ENCODE results near the gene SNRK. TPM values are rescaled to one million over a fixed set of nuclear protein-coding genes. Genes with fewer than 3 reads are reported as not detected.

Gene SNRK
- total RNA-seq, 1 donor = 21.2 TPM

DNA sequence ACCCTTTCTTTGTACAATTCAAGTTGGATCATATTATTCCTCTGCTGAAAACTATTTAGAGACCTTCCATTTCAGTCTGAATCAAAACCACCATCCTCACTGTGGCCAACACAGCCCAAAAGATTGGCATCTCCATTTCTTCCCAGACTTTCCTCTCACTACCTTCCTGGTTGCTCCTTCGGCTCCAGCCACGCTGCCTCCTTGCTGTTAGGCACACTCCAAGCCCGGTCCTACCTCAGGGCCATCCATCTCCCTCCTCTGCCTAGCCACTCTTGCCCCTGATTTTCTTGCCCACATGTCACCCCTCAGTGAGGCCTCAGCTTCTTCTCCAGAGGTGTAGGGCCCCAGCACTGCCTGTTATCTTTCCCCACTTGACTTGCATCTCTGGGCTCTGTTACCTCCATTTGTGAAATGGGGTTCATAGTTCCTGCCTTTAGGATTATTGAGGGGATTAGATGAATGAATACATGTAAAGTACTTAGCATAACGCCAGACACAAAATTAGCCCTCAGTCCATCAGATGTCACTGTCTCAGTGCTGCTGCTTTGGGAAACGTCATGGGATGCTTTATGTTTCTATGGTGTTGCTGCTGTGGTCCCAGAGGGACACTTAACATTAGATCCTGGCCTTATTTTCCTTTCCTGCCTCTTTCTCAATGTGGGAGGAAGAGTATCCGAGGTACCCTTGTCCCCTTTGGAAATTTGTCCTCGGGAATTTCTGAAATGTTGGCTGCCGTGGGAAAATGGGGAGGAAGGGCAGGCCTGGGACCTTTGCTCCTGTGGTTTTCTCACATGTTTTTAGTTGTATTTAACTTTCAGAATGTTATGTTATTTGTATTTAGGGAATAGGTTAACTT is 31.3 kb downstream of the SNRK start:
- no peak overlapping the region for H3K4me3 ChIP-seq (ENCODE audit: low read depth, low read length)
- TF ChIP-seq, protein P1, sequence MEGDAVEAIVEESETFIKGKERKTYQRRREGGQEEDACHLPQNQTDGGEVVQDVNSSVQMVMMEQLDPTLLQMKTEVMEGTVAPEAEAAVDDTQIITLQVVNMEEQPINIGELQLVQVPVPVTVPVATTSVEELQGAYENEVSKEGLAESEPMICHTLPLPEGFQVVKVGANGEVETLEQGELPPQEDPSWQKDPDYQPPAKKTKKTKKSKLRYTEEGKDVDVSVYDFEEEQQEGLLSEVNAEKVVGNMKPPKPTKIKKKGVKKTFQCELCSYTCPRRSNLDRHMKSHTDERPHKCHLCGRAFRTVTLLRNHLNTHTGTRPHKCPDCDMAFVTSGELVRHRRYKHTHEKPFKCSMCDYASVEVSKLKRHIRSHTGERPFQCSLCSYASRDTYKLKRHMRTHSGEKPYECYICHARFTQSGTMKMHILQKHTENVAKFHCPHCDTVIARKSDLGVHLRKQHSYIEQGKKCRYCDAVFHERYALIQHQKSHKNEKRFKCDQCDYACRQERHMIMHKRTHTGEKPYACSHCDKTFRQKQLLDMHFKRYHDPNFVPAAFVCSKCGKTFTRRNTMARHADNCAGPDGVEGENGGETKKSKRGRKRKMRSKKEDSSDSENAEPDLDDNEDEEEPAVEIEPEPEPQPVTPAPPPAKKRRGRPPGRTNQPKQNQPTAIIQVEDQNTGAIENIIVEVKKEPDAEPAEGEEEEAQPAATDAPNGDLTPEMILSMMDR (IDR thresholded peaks at IDR 0.05; ENCODE audit: insufficient read depth, low read depth, low read length) = no peak
- DNase-seq (ENCODE audit: low read depth) = peak; percentile 81

DNA sequence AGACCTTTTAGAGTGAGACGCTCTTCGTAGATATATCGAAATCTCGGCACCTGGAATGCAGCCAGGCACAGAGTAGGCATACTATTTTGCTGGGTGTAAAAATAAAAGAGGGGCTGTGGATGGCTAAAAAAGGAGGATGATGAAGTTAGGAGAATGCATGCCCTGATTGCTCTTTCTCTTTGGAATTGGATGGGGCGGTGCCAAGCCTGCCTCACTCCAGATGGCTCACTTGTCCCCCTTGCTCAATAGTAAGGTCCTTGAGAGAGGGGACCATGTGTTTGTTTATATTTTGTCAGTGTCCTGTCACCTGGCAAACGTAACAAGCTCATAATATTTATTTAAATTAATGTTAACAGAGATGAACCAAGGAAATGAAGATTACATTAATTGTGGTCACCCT is 33.0 kb downstream of the SNRK start:
- no peak for DNase-seq (ENCODE audit: low read depth)
- TF ChIP-seq, protein P1 (IDR thresholded peaks at IDR 0.05; ENCODE audit: insufficient read depth, low read depth, low read length) = no peak
- H3K4me3 ChIP-seq (ENCODE audit: low read depth, low read length) = no peak overlapping the region

DNA sequence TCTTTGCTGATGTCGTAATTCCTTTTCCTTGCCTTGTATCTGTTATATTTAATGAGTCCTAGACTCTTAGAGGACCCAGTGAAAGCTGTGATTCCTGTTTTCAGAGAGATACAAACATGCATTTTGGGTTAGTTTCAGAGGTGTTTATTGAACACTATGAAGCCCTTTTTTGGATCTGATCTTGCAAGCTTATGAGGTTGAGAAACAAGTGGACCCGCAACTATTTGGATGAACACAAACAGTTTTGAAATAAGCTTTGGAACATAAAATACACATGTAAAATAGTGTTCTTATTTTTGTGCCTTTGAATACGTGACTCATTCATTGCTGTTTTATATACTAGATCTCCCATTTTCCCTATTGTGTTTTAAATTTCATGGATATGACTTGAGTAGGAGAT is 33.5 kb downstream of the SNRK start:
- no peak for DNase-seq (ENCODE audit: low read depth)
- TF ChIP-seq, protein P1 (IDR thresholded peaks at IDR 0.05; ENCODE audit: insufficient read depth, low read depth, low read length) = no peak
- H3K4me3 ChIP-seq (ENCODE audit: low read depth, low read length) = no peak overlapping the region

- DNase-seq (ENCODE audit: low read depth) = no peak
- TF ChIP-seq, protein P1 (IDR thresholded peaks at IDR 0.05; ENCODE audit: insufficient read depth, low read depth, low read length) = no peak
- H3K4me3 ChIP-seq (ENCODE audit: low read depth, low read length) = no peak overlapping the region
These were observed 33.9 kb downstream of the SNRK start for GRCh38 chr3:43320288-43320687.

DNA sequence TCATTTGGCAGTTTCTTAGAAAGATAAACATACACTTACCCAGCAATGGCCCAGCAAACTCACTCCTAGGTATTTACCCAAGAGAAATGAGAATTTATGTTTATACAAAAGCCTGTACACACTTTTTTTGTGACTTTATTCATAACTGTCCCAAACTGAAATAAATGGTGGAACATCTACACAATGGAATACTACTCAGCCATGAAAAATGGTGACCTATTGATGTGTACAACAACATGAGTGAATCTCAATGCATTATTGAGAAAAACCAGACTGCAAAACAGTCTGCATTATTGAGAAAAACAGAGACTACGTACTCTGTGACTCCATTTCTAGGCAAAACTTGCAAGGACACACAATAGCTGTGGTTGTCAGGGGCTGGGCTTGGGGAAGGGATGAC is 37.2 kb downstream of the SNRK start:
- H3K4me3 ChIP-seq (ENCODE audit: low read depth, low read length) = no peak overlapping the region
- DNase-seq (ENCODE audit: low read depth) = no peak
- TF ChIP-seq, protein P1 (IDR thresholded peaks at IDR 0.05; ENCODE audit: insufficient read depth, low read depth, low read length) = no peak

GRCh38 chr3:43326891-43327581 is 40.7 kb downstream of the SNRK start:
- DNase-seq (ENCODE audit: low read depth) = peak; percentile 95
- TF ChIP-seq, protein P1 (IDR thresholded peaks at IDR 0.05; ENCODE audit: insufficient read depth, low read depth, low read length) = no peak
- H3K4me3 ChIP-seq (ENCODE audit: low read depth, low read length) = no peak overlapping the region
